Stomach smooth muscle (tissue), 2 donors: ENCODE data around the gene TMEM135.

Experiments used
- H3K27ac ChIP-seq: one replicate; pipeline ENCODE4 v1.7.0; 2013; ENCODE audit warnings: mild to moderate bottlenecking, low read length, inconsistent platforms
- H3K27me3 ChIP-seq, 2 donors: one replicate each; pipeline ENCODE4 v1.7.0; 2013; ENCODE audit warnings: low read length in 2 of 2; ENCODE audit not compliant: insufficient read depth in 2 of 2, control insufficient read depth in 1 of 2
- H3K36me3 ChIP-seq, 2 donors: one replicate each; pipeline ENCODE4 v1.7.0; 2013; ENCODE audit warnings: low read length in 2 of 2; ENCODE audit not compliant: control insufficient read depth in 2 of 2, insufficient read depth in 2 of 2
- H3K4me1 ChIP-seq: one replicate; pipeline ENCODE4 v1.7.0; 2013; ENCODE audit warnings: low read length; ENCODE audit not compliant: control insufficient read depth, insufficient read depth
- H3K4me3 ChIP-seq, 2 donors: one replicate each; pipeline ENCODE4 v1.7.0; 2013; ENCODE audit warnings: low read length in 2 of 2
- H3K9ac ChIP-seq, 2 donors: one replicate each; pipeline ENCODE4 v1.7.0; 2013; ENCODE audit warnings: low read length in 2 of 2, mild to moderate bottlenecking in 1 of 2
- H3K9me3 ChIP-seq, 2 donors: one replicate each; pipeline ENCODE4 v1.7.0; 2013; ENCODE audit warnings: low read length in 2 of 2; ENCODE audit not compliant: control insufficient read depth in 2 of 2
- donor health status: healthy.
- donor health status: Pancreatic carcinoma.

TMEM135 gene

DNA sequence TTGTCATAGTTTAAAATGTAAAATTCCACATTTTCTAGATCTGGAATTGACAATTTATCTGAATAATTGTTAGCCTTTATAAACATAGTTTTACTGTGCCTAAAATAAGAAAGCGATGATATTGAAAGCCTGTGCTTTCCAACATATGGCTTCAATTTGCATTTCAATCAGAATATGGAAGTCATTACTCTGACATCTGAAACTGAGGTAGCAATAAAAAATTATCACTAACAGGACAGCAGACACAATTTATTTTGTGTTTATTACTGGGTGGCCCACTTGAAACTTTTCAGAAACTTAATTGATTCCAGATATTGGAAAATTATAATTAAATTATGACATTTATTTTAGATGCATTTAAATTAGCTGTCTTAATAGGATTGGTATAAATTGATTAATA lies 78.5 kb downstream of the TMEM135 start:
- Histone ChIP-seq H3K27me3 (no peaks in the 10 kb centered on the region), H3K9ac (no peak overlapping the region), H3K4me1 (no peaks in the 10 kb centered on the region), H3K9me3 (no peaks in the 10 kb centered on the region), H3K27ac (no peak overlapping the region), H3K4me3 (no peak overlapping the region), H3K36me3 (no peaks in the 10 kb centered on the region)

DNA sequence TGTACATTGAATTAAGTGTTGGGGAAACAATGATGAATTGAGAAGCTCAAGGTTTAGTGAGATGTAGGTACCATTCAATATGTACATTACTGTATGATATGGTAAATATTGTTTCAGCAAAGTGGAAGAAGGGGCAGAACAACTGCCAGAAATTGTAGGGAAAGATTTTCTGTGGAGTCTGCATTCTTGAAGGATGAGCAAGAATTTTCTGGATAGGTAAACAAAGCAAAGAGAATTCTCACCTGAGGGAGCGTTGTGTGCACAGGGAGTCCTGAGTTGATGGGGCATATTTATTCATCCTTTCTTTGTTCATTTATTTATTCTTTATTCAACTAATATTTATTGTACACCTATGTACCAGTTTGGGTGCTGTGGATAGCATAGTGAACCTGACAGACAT lies 83.2 kb downstream of the TMEM135 start:
- no peaks in the 10 kb centered on the region for H3K9me3 ChIP-seq
- no peaks in the 10 kb centered on the region for H3K4me1 ChIP-seq
- H3K9ac ChIP-seq: no peak overlapping the region
- no peaks in the 10 kb centered on the region for H3K27me3 ChIP-seq
- H3K4me3 ChIP-seq: no peak overlapping the region
- H3K36me3 ChIP-seq: no peaks in the 10 kb centered on the region
- H3K27ac ChIP-seq: no peak overlapping the region

DNA sequence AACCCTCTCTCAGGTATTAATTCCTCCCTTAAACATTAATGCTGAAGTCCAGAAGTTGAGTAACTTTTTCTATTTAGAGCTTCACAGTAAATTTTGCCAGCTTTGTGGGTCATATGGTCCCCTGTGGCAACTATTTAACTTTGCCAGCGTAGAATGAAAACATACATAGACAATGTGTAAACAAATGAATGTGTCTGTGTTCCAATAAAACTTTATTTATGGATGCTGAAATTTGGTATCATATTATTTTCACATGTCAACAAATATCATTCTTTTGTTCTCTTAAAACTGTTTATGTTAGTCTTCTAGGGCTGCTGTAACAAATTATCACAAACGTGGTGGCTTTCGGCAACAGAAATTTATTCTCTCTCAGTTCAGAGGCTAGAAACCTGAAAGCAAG lies 85.1 kb downstream of the TMEM135 start:
- Histone ChIP-seq H3K36me3 (no peaks in the 10 kb centered on the region), H3K9me3 (no peaks in the 10 kb centered on the region), H3K27ac (no peak overlapping the region), H3K4me3 (no peak overlapping the region), H3K4me1 (no peaks in the 10 kb centered on the region), H3K27me3 (no peaks in the 10 kb centered on the region), H3K9ac (no peak overlapping the region)

DNA sequence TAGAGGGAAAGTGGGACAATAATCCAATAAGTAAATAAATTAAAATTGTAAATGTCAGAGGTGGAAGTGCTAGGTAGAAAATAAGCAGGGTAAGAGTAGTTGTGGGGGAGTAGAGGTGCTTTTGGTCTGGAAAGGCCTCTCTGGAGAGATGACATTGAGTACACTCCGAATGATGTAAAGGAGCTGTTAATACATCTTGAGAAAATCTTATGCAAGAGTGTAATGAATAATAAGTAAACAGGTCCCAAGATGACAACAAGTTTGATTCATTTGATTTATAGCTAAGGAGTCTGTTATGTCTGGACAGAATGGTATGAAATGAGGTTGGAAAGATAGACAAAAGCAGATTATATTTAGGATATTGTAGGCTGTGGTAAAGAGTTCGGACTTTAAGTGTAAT lies 87.5 kb downstream of the TMEM135 start:
- Histone ChIP-seq H3K9me3 (no peaks in the 10 kb centered on the region), H3K27me3 (no peaks in the 10 kb centered on the region), H3K9ac (no peak overlapping the region), H3K36me3 (no peaks in the 10 kb centered on the region), H3K4me3 (no peak overlapping the region), H3K4me1 (no peaks in the 10 kb centered on the region), H3K27ac (no peak overlapping the region)

DNA sequence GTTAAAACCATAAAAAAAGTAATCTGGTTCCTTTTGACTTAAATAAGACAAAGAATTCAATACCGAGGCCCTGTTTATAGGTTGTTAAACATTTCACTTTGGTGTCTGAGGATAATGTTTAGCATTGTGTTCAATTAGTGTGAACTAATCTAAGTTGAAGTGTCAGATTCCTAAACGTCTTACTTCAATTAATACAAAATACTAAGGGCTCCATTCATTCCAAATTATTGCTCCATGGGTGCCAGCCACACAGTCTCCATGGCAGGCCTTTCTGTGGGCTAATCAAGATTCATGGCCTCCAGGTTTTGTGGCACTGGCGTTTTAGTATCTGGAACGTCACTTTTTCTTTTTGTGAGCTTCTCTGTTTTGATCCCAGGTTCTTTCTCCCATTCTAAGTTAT lies 89.4 kb downstream of the TMEM135 start:
- H3K4me3 ChIP-seq: no peak overlapping the region
- no peaks in the 10 kb centered on the region for H3K27me3 ChIP-seq
- H3K9me3 ChIP-seq: no peaks in the 10 kb centered on the region
- H3K4me1 ChIP-seq: no peaks in the 10 kb centered on the region
- H3K27ac ChIP-seq: no peak overlapping the region
- no peaks in the 10 kb centered on the region for H3K36me3 ChIP-seq
- no peak overlapping the region for H3K9ac ChIP-seq

DNA sequence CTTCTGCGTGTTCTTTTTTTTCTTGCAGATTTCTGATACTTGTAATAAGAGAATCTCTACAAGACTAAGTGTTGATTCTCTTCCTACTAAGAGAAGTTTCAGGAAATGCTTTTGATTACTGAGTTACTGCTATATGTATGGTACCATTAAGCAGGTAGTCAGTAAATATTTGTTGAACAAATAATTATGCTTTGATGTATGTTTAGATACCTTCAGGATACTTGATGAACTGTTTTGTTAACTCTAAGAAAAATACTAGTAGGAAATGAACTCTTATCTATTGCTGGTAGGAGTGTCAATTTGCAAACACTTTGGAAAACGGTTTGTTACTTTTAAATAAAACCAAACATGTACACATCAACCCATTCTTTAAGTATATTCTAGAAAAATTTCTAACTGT lies 90.6 kb downstream of the TMEM135 start:
- Histone ChIP-seq H3K9ac (no peak overlapping the region), H3K4me3 (no peak overlapping the region), H3K36me3 (no peaks in the 10 kb centered on the region), H3K9me3 (no peaks in the 10 kb centered on the region), H3K27ac (no peak overlapping the region), H3K4me1 (no peaks in the 10 kb centered on the region), H3K27me3 (no peaks in the 10 kb centered on the region)

DNA sequence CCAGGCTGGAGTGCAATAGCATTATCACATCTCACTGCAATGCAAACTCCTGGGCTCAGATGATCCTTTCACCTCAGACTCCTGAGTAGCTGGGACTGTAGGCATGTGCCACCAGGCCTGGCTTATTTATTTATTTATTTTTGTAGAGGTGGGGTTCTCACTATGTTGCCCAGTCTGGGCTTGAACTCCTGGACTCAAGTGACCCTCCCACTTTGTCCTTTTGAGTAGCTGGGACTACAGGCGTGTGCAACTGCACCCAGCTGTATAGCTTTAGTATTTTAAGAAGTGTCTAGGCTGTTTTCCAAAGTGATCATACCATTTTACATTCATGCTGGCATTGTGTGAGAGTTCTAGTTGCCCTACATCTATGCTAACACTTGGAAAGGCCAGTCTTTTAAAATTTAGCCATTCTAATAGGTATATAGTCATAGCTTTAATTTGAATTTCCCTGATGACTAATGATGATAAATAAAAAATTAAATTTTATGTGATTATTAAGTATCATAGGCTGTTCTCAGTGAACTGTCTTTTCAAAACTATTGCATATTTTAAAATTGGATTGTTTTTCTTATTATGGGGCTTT lies 96.9 kb downstream of the TMEM135 start:
- Histone ChIP-seq H3K9ac (no peak overlapping the region), H3K9me3 (no peaks in the 10 kb centered on the region), H3K36me3 (no peaks in the 10 kb centered on the region), H3K27ac (no peak overlapping the region), H3K27me3 (no peaks in the 10 kb centered on the region), H3K4me3 (no peak overlapping the region), H3K4me1 (no peaks in the 10 kb centered on the region)

DNA sequence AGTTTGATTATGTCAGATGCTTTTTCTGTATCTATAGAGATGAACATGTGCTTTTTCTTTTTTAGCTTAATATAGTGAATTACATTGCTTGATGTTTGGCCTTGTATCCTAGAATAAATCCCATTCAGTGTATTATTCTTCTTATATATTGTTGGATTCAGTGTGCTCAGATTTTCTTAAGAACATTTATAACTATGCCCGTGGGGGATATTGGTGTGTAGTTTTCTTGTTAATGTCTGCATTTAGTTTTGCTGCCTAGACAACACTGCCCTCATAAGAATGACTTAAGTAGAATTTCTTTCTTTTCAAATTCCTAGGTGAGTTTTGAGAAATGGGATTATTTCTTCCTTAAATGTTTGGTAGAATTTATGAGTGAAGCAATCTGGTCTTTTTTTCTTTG lies 98.5 kb downstream of the TMEM135 start:
- Histone ChIP-seq H3K9ac (no peak overlapping the region), H3K4me3 (no peak overlapping the region), H3K27me3 (no peaks in the 10 kb centered on the region), H3K27ac (no peak overlapping the region), H3K9me3 (no peaks in the 10 kb centered on the region), H3K4me1 (no peaks in the 10 kb centered on the region), H3K36me3 (no peaks in the 10 kb centered on the region)

DNA sequence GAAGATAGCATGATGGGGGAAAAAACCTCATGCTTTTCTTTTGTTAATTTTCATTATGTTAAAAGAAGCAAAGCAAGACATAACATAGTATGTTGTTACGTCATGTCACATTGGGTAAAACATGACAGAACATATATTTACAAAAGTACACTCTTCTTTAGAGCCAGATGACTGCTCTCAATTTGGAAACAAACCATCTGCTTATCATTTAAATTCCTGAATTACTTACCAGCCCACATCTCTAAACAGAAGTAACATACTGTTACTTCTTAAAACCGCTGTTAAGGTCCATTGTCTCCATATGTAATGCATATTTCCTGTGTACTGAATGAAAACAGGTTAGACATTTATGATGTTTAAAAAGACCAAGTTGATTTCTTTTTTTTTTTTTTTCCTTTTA lies 100.0 kb downstream of the TMEM135 start:
- Histone ChIP-seq H3K4me3 (no peak overlapping the region), H3K36me3 (no peaks in the 10 kb centered on the region), H3K4me1 (no peaks in the 10 kb centered on the region), H3K9me3 (no peaks in the 10 kb centered on the region), H3K27ac (no peak overlapping the region), H3K9ac (no peak overlapping the region), H3K27me3 (no peaks in the 10 kb centered on the region)

DNA sequence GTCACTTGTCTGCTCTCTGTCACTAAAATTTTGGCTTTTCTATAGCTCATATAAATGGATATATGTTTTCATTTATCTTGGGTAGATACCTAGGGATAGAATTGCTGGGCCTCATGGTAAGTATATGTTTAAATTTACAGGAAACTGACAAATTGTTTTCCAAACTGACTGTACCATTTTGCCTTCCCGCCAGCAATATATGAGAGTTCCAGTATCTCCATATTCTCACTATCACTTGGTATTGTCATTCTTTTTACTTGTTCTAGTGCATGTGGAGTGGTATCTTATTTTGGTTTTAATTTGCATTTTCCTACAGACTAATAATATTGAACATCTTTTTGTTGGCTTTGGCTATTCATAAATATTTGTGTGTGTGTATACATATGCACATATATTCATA lies 101.7 kb downstream of the TMEM135 start:
- Histone ChIP-seq H3K4me1 (no peaks in the 10 kb centered on the region), H3K36me3 (no peaks in the 10 kb centered on the region), H3K27me3 (no peaks in the 10 kb centered on the region), H3K9ac (no peak overlapping the region), H3K4me3 (no peak overlapping the region), H3K9me3 (no peaks in the 10 kb centered on the region), H3K27ac (no peak overlapping the region)

DNA sequence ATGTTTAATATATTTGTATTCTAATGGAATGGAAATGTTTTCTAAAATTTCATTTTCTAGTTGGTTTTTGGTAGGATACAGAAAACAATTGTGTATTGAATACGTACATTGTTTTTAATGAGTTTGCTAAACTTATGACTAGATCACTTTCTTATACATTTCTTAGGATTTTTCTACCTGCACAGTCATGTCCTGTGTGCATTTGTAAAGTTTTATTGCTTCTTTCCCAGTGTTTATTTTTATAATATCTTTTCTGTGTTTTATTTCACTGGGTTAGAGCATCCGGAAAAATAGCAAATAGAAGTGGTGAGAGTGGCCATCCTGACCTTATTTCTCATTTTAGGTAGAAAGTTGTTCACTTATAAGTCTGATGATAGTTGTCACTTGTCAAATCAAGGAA lies 103.6 kb downstream of the TMEM135 start:
- Histone ChIP-seq H3K36me3 (no peaks in the 10 kb centered on the region), H3K4me1 (no peaks in the 10 kb centered on the region), H3K9me3 (no peaks in the 10 kb centered on the region), H3K4me3 (no peak overlapping the region), H3K27ac (no peak overlapping the region), H3K27me3 (no peaks in the 10 kb centered on the region), H3K9ac (no peak overlapping the region)
